22Rv1 (cell line): ENCODE results near the gene LARP4.
A peak's percentile ranks its signal among the peaks of the same experiment; 100 is the strongest.
"Not testable (repeated sequence)": the region's sequence is repeated elsewhere in the genome, so short reads cannot be mapped to it uniquely, and the experiment has no call there.

Experiments
- H3K27ac ChIP-seq: fragments of 450-650 bp; 2 replicates; pipeline ENCODE4 v1.5.1; 2017
- ZFX ChIP-seq: fragments of 450-650 bp; IDR thresholded peaks from 2 replicates; pipeline ENCODE4 v1.6.1; 2017; ENCODE audit warnings: antibody characterized with exemption, borderline replicate concordance
- TF ChIP-seq, protein P1 (sequence below): fragments of 450-650 bp; IDR thresholded peaks from 2 replicates; pipeline ENCODE4 v1.5.1; 2017; ENCODE audit warnings: mild to moderate bottlenecking

Gene LARP4

DNA sequence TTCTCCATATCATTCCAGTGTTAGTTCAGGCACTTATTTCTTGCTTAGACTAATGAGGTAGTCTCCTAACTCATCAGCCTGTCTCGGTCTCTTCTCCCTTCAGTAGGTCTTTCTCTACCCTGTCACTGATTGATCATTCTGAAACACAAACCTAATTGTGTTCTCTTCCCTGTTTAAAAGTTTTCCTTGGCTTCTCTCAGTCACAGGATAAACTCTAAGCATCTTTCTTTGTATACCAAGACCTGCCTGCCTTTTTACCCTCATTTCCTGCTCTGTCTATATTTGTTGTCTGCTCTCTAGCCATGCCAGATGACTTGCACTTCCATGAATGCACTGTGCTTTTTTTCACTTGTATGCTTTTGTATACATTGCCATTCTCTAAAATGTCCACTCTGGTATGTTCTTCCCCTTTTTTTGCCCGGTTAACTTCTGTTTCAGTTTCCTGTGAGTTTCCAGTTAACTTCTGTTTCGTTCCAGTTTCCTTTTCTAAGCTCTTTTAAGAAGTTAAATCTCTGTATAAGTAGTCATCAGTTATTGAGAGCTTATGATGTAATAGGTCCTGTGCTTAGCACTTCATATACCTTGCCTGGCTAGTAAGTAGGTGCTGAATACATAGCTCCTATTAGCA, 116.8 kb downstream of the LARP4 start:
- H3K27ac ChIP-seq: peak overlapping the region; percentile 4
- no peak for TF ChIP-seq ZFX
- TF ChIP-seq, protein P1, sequence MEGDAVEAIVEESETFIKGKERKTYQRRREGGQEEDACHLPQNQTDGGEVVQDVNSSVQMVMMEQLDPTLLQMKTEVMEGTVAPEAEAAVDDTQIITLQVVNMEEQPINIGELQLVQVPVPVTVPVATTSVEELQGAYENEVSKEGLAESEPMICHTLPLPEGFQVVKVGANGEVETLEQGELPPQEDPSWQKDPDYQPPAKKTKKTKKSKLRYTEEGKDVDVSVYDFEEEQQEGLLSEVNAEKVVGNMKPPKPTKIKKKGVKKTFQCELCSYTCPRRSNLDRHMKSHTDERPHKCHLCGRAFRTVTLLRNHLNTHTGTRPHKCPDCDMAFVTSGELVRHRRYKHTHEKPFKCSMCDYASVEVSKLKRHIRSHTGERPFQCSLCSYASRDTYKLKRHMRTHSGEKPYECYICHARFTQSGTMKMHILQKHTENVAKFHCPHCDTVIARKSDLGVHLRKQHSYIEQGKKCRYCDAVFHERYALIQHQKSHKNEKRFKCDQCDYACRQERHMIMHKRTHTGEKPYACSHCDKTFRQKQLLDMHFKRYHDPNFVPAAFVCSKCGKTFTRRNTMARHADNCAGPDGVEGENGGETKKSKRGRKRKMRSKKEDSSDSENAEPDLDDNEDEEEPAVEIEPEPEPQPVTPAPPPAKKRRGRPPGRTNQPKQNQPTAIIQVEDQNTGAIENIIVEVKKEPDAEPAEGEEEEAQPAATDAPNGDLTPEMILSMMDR: no peak

DNA sequence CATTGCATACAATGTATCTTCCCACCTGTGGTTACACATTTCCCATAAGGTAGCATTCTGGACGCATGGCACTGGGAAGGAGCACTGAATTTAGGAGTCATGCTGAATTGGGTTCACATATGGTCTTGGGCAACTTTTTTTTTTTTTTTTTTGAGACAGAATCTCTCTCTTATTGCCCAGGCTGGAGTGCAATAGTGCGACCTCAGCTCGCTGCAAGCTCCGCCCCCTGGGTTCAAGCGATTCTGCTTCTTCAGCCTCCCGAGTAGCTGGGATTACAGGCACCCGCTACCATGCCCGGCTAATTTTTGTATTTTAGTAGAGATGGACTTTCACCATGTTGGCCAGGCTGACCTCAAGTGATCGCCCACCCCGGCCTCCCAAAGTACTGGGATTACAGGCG, 117.4 kb downstream of the LARP4 start:
- peak overlapping the region; percentile 4; the same call in 1 of the 2 replicates for H3K27ac ChIP-seq
- TF ChIP-seq ZFX: no peak

DNA sequence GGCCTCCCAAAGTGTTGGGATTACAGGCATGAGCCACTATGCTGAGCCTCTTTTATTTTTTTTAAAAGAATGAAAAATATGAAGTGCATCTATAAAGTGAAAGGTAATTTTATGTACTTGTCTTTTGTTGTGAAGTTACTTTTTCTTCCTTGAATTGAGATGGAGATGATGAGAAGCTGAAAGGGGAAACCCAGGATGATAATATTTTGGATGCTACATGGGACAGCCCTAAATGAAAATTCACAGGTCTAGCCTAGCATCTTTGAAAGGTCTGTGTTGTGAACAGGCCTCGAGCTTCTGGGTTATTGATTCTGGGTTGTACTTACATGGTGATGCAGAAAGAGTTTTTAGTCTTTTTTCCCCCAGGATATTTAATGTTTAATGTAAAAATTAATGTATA, 118.7 kb downstream of the LARP4 start:
- TF ChIP-seq, protein P1: no peak
- no peak for TF ChIP-seq ZFX
- no peak overlapping the region for H3K27ac ChIP-seq

DNA sequence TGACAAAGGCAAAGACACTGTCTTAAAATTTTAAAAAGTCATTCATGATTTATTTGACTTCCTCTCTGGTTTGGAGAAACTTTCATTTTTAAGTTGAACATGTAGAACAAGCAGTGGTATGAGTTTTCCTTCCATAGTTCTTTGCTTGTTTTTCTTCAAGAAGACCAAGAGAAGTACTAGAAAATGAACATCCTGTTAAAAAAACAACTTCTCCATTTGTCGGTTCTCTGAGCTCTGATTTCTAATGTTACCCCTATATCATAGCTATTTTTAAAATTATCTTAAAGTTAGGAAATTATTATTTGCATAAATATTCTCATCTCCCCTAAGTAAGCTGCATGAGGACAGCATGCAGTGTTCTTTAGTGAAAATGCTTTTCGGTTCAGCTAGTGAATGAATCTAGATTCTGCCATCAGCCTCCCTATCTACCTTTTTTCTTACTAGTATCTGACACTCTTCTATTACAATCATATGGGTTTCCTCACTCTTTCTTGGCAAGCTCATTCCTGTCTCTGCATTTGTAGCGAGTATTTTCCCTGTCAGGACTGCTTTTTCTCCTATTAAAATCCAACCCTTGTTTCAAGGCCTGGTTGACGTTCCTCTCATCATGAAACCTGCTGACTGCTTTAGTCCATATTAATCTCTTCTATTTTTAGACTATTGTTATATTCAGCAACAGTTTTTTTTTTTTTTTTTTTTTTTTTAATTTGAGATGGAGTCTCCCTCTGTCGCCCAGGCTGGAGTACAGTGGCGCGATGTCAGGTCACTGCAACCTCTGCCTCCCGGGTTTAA, 119.9 kb downstream of the LARP4 start:
- no peak overlapping the region for H3K27ac ChIP-seq
- TF ChIP-seq, protein P1: no peak
- no peak for TF ChIP-seq ZFX

DNA sequence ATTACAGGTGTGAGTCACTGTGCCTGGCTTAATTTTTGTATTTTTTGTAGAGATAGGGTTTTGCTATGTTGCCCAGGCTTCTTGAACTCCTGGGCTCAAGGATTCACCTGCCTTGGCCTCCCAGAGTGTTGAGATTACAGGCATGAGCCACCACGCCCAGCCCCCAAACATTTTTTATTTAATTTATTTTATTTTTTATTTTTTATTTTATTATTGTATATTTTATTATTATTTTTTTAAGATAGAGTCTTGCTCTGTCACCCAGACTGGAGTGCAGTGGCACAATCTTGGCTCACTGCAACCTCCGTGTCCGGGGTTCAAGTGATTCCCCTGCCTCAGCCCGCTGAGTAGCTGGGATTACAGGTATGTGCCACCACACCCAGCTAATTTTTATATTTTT, 121.1 kb downstream of the LARP4 start:
- H3K27ac ChIP-seq: not testable (repeated sequence)

DNA sequence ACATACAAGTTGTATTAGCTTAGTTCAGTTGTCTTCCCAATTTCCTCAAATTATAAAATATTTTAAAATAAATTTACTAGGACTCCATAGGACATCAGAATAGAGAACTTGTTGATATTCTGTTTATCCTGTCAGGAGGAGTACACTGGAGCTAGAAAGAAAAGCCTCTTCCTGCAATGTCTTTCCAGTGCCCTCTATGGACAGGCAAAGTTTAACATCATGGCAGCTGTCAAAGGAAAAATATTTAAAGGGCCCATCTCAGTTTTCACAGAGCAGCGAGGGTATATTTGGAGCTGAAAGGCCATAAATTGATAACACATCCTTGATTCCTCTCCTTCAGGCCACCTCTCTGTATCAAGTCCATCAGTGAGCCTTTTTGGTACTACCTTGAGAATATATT, 123.1 kb downstream of the LARP4 start:
- H3K27ac ChIP-seq: no peak overlapping the region
- TF ChIP-seq, protein P1: no peak
- TF ChIP-seq ZFX: no peak

DNA sequence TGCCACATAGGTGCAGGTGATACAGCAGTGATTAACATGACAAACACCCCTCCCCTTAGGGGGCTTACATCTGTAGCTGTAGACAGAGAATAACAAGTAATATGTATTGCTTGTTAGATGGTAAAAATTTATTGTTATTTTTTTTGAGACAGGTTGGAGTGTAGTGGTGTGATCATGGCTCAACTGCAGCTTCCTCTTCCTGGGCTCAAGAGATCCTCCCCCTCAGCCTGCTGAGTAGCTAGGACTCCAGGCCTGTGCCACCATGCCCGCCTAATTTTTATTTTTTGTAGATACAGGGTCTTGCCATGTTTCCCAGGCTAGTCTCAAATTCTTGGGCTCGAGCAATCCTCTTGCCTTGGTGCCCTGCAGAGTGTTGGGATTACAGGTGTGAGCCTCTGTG, 123.9 kb downstream of the LARP4 start:
- no peak overlapping the region for H3K27ac ChIP-seq
- TF ChIP-seq, protein P1: no peak
- TF ChIP-seq ZFX: no peak

DNA sequence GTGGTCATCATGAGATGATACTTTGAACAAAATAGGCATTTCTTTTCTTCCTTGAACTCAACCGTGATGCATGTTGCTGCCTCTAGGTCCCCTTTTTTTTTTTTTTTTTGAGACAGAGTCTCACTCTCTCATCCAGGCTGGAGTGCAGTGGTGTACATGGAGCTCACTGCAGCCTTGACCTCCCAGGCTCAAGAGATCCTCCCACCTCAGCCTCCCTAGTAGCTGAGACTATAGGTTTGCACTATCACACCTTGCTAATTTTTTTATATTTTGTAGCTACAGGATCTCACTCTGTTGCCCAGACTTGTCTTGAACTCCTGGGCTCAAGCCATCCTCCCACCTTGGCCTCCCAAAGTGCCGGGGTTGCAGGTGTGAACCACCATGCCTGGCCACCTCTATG, 124.7 kb downstream of the LARP4 start:
- no peak for TF ChIP-seq ZFX
- TF ChIP-seq, protein P1: no peak
- peak overlapping the region; percentile 74 for H3K27ac ChIP-seq
